NCI-H1694 (cell line): ENCODE results near the gene LHCGR.

Experiments used
- DNase-seq: peaks from one replicate; lab custom pipeline; 2025; lab: John Stamatoyannopoulos, UW

The LHCGR gene

GRCh38 chr2:48755473-48755872, at the start of gene LHCGR:
TSS of gene LHCGR (minus strand) at chr2:48755724. CDS start at chr2:48755671, 53 bp downstream.
- DNase-seq: no peak

- no peak for DNase-seq
Measured at GRCh38 chr2:48799601-48800000, 44.1 kb upstream of the LHCGR start.

GRCh38 chr2:48795065-48795464, 39.5 kb upstream of the LHCGR start:
- DNase-seq: no peak

GRCh38 chr2:48793671-48794070, 38.1 kb upstream of the LHCGR start:
- DNase-seq: no peak

- DNase-seq: no peak
Measured at GRCh38 chr2:48792030-48792429, 36.5 kb upstream of the LHCGR start.

GRCh38 chr2:48790407-48791170, 35.1 kb upstream of the LHCGR start:
- DNase-seq: no peak

- DNase-seq: no peak
Measured at GRCh38 chr2:48787580-48787979, 32.1 kb upstream of the LHCGR start.

- no peak for DNase-seq
Measured at GRCh38 chr2:48781366-48781765, 25.8 kb upstream of the LHCGR start.

GRCh38 chr2:48779019-48779716, 23.6 kb upstream of the LHCGR start:
- no peak for DNase-seq

- no peak for DNase-seq
Measured at GRCh38 chr2:48774251-48774650, 18.7 kb upstream of the LHCGR start.

GRCh38 chr2:48771241-48772014, 15.9 kb upstream of the LHCGR start:
- no peak for DNase-seq

GRCh38 chr2:48770181-48770580, 14.7 kb upstream of the LHCGR start:
- no peak for DNase-seq

- DNase-seq: no peak
Measured at GRCh38 chr2:48768669-48769068, 13.1 kb upstream of the LHCGR start.

GRCh38 chr2:48767330-48767729, 11.8 kb upstream of the LHCGR start:
- no peak for DNase-seq

- DNase-seq: no peak
Measured at GRCh38 chr2:48760826-48761225, 5.3 kb upstream of the LHCGR start.

- no peak for DNase-seq
Measured at GRCh38 chr2:48759682-48760081, 4.2 kb upstream of the LHCGR start.

- DNase-seq: no peak
Measured at GRCh38 chr2:48756289-48756688, 765 bp upstream of the LHCGR start.

- DNase-seq: no peak
Measured at GRCh38 chr2:48754874-48755273, 650 bp downstream of the LHCGR start.

- no peak for DNase-seq
Measured at GRCh38 chr2:48753228-48753627, 2.3 kb downstream of the LHCGR start.

GRCh38 chr2:48750128-48750739, 5.3 kb downstream of the LHCGR start:
- DNase-seq: no peak

GRCh38 chr2:48749291-48750127, 6.0 kb downstream of the LHCGR start:
- no peak for DNase-seq
